ENCODE data around the gene CACNA1C.
"Not testable (repeated sequence)": the region's sequence is repeated elsewhere in the genome, so short reads cannot be mapped to it uniquely, and the experiment has no call there.

CACNA1C gene

DNA sequence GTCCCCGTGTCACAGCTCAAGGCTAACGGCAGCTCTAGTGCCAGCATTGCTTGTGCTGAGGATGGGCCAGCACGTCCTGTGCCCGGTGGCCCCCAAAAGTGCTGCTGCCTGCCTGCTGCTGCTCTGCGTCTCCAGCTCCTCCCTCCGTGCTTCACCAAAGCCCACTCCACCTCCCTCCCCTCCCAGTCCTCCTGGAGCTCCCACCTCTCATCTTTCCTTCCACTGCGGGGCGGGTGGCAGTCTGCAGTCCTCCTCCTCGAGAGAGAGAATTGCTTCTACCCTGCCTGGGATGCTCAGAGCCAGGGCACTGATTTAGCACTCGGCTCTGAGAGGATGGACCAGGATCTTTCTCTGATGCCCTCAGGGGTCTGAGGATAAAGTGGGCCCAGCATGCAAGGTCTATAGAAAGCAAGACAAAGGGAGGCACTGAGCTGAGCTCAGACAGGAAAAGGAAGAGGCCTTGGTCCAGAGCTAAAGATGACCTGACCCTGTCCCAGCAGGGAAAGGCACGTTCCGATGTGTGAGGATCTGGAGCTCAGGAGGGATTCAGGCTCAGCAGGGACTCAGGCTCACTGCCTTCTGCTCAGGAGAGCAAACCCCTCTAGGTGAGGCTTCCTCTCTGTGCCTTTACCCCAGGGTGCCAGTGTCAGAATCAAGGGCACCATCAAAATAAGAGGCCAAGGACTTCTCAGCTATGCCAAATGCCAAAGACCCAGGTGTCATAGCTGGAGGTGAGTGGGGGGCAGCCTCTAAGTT, 628.8 kb downstream of the CACNA1C start:
- DNase-seq (ENCODE audit: low read depth, low spot score), result no peak
- H3K27ac ChIP-seq, result no peak overlapping the region

DNA sequence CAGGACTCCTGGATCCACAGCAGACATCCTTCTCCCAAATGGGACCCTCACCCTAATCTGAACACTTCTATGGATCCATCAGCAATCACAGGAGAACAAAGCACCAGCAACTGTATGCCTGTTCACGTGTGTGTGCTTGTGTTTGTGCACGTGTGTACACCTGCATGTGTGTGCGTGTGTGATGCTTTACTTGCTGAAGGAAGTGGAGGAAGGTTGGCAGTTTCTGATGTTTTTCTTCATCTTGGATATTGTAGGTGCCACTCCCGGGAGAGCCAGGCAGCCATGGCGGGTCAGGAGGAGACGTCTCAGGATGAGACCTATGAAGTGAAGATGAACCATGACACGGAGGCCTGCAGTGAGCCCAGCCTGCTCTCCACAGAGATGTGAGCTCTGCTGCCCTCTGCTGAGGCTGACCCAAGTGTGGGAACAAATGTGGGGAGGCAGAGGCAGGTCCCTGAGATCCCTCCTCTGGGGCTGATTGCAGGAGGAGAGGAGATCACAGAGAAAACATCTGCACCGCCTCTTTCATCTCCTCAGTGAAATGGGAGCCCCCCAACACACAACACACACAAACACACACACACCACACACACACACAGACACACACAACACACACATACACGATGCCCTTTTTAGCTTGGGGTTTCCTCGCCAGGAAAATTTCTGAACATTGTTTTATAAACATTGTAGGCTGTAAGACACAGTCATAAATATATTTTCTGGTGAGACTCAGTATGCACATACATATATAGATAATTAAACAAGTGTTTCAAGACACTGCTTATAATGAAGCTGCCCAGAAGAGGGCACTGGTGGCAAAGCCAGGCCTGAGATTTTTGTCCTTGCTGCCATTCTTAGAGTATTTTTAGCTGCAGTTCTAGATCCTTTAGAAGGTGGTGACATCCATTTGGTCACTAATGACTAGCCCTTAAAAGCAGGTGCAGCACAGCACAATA, 629.8 kb downstream of the CACNA1C start:
- no peak for DNase-seq (ENCODE audit: low read depth, low spot score)

DNA sequence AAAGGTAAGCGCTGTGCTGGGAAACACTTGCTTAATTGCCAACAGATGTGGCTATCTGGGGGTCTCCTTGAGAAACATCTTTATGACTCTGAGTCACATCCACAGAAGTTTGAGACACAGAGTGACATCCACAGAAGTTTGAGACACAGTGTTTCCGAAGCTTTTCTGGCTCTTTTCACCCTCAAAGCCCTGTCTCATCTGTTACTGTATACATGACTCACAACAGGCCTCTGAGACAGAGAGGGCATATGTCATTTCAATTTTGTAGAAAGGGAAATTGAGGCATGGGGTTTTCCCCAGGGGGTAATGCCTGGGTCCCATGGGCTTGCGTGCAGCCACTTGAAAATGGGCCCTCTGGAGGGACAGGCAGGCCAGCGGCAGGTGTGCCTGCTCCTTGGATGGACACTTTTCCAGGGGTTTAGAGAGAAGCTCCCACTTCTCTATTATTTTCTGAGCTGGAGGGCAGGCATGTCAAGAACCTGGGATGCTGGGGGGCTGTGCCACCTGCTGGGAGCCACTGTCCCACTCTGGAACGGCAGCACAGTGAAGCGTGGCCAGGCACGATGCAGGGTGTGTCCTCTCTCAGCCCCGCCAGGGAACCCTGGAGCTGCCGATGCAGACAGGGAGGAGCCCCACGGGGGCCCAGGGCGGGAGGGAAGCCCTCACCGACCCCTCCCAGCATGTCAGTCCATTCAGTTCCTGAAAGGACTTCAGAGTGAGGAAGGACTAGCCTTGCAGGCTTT, 630.7 kb downstream of the CACNA1C start:
- no peak overlapping the region for H3K27ac ChIP-seq
- DNase-seq (ENCODE audit: low read depth, low spot score), result no peak

More for the DNA sequence above, 629.8 kb downstream of the CACNA1C start:
- no peak overlapping the region for H3K27ac ChIP-seq

DNA sequence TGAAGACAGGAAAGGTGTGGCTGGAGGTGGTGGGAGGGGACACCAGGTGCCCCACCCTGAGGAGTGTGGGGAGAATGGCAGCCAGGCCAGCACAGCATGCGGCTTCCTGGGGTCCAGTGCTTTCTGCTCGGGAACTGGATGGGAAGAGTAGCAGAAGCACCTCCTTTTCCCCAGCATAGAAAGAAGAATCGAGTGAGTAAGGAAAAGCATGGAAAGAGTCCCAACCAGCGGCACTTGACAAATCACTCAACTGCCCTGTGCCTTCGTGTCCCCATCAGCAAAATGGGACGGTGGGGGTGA, 631.2 kb downstream of the CACNA1C start:
- DNase-seq (ENCODE audit: low read depth, low spot score); H3K27ac ChIP-seq: not testable (repeated sequence)

DNA sequence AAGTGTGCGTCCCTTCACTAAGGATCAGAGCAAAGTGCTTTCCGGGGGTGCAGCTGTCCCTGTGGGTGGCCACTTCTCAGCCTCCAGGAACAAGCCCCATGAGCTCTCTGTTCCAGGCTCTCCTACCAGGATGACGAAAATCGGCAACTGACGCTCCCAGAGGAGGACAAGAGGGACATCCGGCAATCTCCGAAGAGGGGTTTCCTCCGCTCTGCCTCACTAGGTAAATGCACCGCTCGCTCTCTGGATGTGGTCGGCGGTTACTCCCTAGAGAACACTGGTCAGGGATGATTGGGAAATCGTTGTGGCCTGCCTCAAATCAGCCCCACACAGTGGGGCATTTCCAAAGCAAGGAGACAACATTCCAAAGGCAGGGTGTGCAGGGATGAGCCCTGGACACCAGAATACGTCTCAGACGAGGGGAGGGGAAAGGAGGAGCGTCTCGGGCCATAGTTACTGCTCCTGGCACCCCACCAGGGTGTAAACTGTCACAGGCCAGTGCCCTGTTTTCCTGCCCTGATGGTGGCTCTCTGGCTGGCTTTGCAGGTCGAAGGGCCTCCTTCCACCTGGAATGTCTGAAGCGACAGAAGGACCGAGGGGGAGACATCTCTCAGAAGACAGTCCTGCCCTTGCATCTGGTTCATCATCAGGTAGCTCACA, 633.0 kb downstream of the CACNA1C start:
- not testable (repeated sequence) for DNase-seq (ENCODE audit: low read depth, low spot score); H3K27ac ChIP-seq

DNA sequence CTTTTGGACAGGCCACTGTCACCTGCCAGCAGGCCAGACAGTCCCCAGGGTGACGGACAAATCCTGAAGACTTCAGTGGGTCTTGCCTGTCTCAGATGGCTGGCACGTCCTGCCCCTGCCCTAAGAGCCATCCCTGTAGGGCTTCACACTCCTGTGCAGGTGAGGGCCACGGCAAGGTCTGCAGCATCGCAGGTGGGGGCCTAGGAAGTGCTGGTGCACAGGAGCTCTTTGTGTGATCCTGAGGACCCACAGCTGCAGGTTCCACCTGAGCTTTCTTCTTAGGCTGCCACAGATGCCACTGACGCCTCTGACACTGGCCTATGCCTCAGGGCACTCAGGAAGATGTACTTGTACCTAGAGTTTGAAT, 633.5 kb downstream of the CACNA1C start:
- H3K27ac ChIP-seq, result no peak overlapping the region
- DNase-seq (ENCODE audit: low read depth, low spot score), result no peak

DNA sequence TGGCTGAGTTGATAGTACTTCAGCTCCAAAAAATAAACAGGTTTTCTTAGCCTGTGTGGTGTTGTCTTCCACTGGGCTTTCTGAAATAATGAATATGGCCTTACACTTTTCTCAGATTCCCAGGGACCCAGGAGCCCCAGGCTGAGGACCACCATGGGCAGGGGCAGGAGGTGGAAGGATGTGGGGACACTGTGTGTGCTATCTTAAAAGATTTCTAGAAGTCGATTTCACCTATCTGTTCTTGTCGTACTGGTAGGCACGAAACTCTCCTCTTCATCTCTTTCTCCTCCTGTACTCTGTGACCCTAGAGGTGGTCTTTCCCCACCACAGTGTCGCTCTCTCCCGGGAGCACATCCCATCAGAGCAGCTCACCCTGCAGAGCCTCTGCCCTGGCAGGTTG, 634.3 kb downstream of the CACNA1C start:
- no peak overlapping the region for H3K27ac ChIP-seq
- DNase-seq (ENCODE audit: low read depth, low spot score), result no peak

DNA sequence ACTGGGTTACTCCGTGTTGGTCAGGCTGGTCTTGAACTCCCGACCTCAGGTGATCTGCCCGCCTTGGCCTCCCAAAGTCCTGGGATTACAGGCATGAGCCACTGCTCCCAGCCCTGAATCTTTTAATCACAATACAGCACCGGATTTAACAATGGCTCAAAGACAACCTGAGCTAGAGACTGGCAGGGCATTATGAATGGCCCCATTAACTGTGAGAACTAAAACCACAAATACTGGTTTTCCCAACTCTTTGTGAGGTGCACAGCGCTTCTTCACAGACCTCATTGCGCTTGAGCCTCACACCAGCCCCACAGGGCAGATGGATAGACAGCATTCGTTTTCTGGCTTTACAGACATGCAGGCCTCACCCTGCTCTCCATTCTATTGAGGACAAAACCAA, 634.9 kb downstream of the CACNA1C start:
- no peak for DNase-seq (ENCODE audit: low read depth, low spot score)
- no peak overlapping the region for H3K27ac ChIP-seq

DNA sequence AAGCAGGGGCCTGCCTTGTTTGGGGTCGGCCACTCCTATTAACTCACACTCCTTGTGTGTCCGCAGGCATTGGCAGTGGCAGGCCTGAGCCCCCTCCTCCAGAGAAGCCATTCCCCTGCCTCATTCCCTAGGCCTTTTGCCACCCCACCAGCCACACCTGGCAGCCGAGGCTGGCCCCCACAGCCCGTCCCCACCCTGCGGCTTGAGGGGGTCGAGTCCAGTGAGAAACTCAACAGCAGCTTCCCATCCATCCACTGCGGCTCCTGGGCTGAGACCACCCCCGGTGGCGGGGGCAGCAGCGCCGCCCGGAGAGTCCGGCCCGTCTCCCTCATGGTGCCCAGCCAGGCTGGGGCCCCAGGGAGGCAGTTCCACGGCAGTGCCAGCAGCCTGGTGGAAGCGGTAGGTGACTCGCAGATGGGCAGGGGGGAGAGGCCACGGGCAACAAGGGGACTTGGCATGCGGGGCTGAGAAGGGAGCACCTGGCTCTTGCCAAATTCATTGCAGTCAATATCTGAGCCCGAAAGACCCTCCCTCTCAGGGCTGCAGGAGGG, 635.7 kb downstream of the CACNA1C start:
- no peak for DNase-seq (ENCODE audit: low read depth, low spot score)
- H3K27ac ChIP-seq, result no peak overlapping the region

DNA sequence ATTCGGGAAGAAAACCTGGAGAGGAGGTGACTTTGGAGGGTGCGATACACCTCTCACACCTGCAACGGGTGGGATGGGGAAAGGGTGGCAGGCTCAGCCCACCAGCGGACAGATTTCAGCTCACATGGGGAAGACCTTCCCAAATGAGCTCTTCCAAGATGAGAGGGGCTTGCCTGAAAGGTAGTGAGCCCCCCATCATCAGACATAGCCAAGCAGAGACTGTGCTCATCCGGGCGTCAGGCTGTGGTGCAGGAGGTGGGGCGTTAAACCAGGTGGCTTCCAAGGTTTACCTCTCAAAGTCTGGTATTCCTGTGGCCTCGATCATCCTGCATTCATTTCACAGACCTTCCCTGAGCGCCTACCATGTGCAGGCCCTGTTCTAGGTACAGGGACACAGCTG, 636.6 kb downstream of the CACNA1C start:
- DNase-seq (ENCODE audit: low read depth, low spot score), result no peak
- no peak overlapping the region for H3K27ac ChIP-seq

DNA sequence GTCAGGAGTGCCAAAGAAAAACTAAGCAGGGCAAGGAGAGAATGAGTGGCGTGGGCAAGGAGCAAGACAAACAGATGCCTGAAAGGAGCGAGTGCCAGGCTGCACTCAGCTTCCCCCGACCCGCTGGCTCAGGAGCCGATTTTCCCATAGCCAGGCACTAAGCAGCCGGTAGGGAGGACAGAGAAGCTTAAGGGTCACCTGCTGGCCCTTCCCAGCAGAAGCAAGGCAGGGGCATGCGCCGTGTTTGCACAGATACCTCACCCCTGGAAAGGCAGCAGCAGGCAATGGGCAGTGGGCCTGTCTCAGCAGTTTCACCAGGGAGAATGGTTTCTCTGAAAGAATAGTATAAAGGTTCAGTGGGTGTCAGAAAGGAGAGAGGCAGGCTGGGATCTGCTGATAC, 637.1 kb downstream of the CACNA1C start:
- no peak for DNase-seq (ENCODE audit: low read depth, low spot score)
- H3K27ac ChIP-seq, result no peak overlapping the region

DNA sequence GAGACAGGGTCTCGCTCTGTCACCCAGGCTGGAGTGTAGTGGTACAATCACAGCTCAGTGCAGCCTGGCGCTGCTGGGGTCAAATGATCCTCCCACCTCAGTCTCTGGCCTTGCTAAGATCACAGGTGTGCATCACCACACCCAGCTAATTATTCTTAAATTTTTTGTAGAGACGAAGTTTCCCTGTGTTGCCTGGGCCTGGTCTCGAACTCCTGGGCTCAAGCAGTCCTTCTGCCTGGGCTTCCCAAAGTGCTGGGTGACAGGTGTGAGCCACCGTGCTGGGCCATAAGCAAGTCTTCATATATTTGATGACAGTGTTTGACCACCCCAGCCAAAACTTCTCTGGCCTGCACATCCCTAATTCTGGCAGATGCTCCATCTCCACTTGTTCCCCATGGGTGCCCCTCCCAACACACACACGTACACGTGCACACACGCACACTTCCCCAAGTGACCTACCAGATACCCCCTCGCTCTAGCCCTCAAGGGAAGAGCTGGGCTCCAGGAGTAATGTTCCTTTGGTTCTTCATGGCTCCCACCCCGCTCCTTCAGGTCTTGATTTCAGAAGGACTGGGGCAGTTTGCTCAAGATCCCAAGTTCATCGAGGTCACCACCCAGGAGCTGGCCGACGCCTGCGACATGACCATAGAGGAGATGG, 637.7 kb downstream of the CACNA1C start:
- DNase-seq (ENCODE audit: low read depth, low spot score), result no peak
- no peak overlapping the region for H3K27ac ChIP-seq

DNA sequence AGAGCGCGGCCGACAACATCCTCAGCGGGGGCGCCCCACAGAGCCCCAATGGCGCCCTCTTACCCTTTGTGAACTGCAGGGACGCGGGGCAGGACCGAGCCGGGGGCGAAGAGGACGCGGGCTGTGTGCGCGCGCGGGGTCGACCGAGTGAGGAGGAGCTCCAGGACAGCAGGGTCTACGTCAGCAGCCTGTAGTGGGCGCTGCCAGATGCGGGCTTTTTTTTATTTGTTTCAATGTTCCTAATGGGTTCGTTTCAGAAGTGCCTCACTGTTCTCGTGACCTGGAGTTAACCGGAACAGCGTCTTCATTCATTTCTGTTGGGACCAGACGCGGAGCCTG, 638.2 kb downstream of the CACNA1C start:
- DNase-seq (ENCODE audit: low read depth, low spot score), result no peak
- no peak overlapping the region for H3K27ac ChIP-seq

DNA sequence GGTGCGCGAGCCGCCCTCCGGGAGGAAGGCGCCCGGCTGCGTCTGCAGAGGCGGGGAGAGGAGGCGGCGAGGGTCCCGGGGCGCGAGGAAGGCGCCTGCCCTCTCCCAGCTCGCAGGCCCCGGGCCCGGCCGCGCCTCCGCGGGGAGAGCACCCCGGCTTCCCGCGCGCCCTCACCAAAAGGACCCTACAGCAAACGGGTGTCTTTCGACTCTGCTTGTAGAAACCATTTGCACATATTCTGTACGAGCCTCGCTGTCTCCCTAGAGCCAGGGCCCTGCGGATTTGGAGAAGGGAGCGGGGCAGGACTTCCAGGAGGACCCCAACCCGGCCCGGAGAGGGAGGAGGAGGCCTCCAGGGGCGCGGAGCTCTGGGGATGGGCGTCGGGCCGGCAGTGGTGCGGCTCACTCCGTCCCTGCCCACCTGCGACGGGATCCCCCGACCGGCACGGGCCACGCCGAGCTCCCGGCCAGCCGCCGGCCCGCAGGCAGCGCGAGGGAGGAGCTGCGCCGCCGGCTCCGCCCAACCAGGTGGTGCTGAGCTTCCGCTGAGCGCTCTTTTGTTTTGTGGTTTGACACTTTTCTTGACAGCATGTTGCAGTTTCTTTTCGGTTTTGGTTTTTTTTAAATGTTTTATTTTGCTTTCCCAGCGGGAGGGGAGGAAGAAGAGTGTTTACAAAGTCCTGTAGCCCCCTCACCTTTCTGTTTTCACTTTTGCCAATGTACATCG, 638.7 kb downstream of the CACNA1C start:
- no peak for DNase-seq (ENCODE audit: low read depth, low spot score)
- H3K27ac ChIP-seq, result no peak overlapping the region

DNA sequence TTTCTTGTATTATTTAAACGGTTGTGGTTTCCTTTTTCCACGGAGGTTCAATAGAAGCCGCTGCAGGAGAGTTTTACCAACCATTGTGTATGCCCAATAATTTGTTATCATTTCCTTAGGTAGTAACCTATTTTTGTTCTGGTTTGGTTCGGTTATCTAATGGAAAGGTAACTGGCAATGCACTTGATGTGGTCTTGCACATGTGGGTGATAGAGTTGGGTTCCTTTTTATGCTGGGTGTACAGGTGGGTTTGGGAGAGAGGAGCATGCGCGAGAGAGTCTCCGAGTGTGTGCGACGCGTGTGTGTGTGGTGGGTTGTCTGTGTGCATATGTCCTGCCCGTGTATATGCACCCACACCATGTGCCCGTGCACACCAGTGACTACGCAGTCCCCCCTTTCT, 639.3 kb downstream of the CACNA1C start:
- DNase-seq (ENCODE audit: low read depth, low spot score), result no peak
- no peak overlapping the region for H3K27ac ChIP-seq

DNA sequence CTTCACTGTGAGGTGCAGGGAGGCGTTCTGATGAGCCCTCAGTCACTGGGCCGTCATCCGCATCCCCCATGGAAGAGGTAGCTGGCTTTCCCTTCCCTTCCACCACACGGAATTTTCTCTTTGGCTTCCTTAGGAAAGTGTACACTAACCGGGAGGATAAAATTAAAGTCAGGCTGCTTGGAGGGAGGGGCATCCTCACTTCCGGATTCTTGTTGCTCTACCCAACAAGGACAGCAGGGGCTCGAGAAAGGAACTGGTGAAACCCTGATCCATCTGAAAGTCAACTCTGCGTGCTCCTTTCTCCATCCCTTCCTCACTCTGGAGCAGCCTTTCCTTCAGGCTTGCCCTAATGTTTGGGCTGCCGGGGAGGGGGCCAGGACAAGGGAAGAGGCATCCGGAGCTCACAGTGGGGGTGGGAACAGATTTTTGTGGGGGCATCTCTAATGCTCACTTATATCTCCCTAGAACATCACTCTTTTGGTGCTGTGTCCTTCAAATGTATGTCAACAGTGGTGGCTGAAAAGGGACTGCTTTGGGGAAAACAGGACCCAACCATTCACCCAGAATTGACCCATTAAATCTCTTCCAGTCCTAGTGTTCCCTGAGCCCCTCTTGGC, 640.6 kb downstream of the CACNA1C start:
- no peak for DNase-seq (ENCODE audit: low read depth, low spot score)
- H3K27ac ChIP-seq, result no peak overlapping the region

DNA sequence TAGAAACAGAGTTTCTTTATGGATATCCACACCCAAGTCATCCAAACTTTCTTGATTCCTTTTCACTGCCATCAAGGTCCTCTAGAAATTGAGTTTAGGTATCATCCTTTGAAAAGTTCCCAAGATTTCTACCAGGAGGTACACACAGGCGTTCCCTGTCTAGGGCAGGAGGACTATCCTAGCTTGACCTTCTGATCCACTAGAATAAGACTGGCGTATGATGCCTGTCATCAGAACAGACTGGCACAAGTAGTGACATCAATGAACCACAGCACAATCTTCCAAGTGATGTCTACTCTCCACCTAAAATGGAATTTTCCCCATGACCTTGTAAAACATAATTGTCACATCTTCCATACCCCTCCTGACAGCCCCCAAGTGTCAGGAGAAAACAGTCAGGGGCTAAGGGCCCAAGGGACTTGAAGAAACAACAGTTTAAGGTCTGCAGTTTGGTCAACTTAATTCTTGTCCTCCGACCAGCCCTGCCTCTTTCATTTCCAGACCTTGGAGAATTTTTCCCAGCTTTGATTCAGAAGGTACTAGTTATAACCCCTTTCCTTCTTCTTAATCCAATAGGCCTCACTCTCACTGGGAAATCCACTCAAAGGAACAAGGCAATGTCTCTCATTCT, 641.3 kb downstream of the CACNA1C start:
- DNase-seq (ENCODE audit: low read depth, low spot score), result no peak
- no peak overlapping the region for H3K27ac ChIP-seq

DNA sequence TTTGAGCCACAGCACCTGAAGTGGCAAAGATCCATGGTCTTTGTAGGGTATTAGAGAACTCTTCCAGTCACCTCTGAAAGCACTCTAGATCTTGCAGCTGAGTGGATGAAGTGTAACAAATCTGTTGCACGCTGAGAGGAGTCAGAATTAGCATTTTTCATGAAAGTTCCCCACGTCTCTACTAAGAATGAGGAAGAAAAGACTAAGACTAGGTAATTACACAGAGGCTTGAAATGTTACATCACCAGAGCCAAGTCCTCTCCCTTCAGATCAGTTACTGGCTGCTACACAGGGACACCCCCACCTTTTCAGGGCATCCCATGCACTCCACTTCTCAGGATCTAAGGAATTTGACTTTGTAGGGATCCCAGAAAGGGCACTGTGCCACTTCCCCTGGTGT, 643.3 kb downstream of the CACNA1C start:
- no peak overlapping the region for H3K27ac ChIP-seq
- no peak for DNase-seq (ENCODE audit: low read depth, low spot score)
